ENCODE data around the gene DHRS3. TPM values are rescaled to one million over a fixed set of nuclear protein-coding genes. Genes with fewer than 3 reads are reported as not detected.

The DHRS3 gene
- total RNA-seq, 2 donors from 2014 or later: 9.2 to 9.8 TPM

- peaks cover 8% of the 10 kb centered on the region for H3K4me1 Mint-ChIP-seq
- no peak for TF ChIP-seq CTCF (conservative IDR thresholded peaks at IDR 0.05)
- no peak overlapping the region for H3K4me3 ChIP-seq (ENCODE audit: low read length)
- H3K9me3 Mint-ChIP-seq: no peaks in the 10 kb centered on the region
- H3K27me3 ChIP-seq (ENCODE audit: control insufficient read depth, insufficient read depth, low read length, poor library complexity, severe bottlenecking): peaks cover 21% of the 10 kb centered on the region
- no peak overlapping the region for H3K27ac ChIP-seq (ENCODE audit: low read depth, low read length)
- no peak for DNase-seq
- no peaks in the 10 kb centered on the region for H3K9me3 ChIP-seq (ENCODE audit: control insufficient read depth, low read length)
- no peak overlapping the region for H3K4me3 Mint-ChIP-seq
- WGBS, 2 experiments (ENCODE audit: insufficient coverage in 1 of 2, insufficient read length in 1 of 2): 90 to 92% methylated on average over 10 to 15 of the region's 15 CpGs
- H3K9ac ChIP-seq (ENCODE audit: extremely low read depth, low read length, poor library complexity, severe bottlenecking): no peak overlapping the region
- peaks cover 54% of the 10 kb centered on the region for H3K27me3 Mint-ChIP-seq (ENCODE audit: insufficient read depth)
- H3K27ac Mint-ChIP-seq: no peak overlapping the region
- H3K36me3 Mint-ChIP-seq (ENCODE audit: low read depth): no peaks in the 10 kb centered on the region
- H3K4me1 ChIP-seq (ENCODE audit: control insufficient read depth, insufficient read depth, low read length): no peaks in the 10 kb centered on the region
- H3K36me3 ChIP-seq (ENCODE audit: control insufficient read depth, insufficient read depth, low read length): no peaks in the 10 kb centered on the region
Observed at GRCh38 chr1:12621346-12622335, 3.6 kb upstream of the DHRS3 start.

- no peak overlapping the region for H3K4me3 Mint-ChIP-seq
- H3K27ac Mint-ChIP-seq: no peak overlapping the region
- H3K9me3 Mint-ChIP-seq: no peaks in the 10 kb centered on the region
- no peaks in the 10 kb centered on the region for H3K36me3 ChIP-seq (ENCODE audit: control insufficient read depth, insufficient read depth, low read length)
- H3K27me3 ChIP-seq (ENCODE audit: control insufficient read depth, insufficient read depth, low read length, poor library complexity, severe bottlenecking): peaks cover 21% of the 10 kb centered on the region
- TF ChIP-seq CTCF (conservative IDR thresholded peaks at IDR 0.05): no peak
- peaks cover 54% of the 10 kb centered on the region for H3K27me3 Mint-ChIP-seq (ENCODE audit: insufficient read depth)
- WGBS, 2 experiments (ENCODE audit: insufficient coverage in 1 of 2, insufficient read length in 1 of 2): 91 to 96% methylated on average over 4 to 8 of the region's 8 CpGs
- DNase-seq: no peak
- peaks cover 10% of the 10 kb centered on the region for H3K4me1 Mint-ChIP-seq
- H3K36me3 Mint-ChIP-seq (ENCODE audit: low read depth): no peaks in the 10 kb centered on the region
- H3K4me1 ChIP-seq (ENCODE audit: control insufficient read depth, insufficient read depth, low read length): no peaks in the 10 kb centered on the region
- H3K4me3 ChIP-seq (ENCODE audit: low read length): no peak overlapping the region
- no peak overlapping the region for H3K9ac ChIP-seq (ENCODE audit: extremely low read depth, low read length, poor library complexity, severe bottlenecking)
- H3K9me3 ChIP-seq (ENCODE audit: control insufficient read depth, low read length): no peaks in the 10 kb centered on the region
- H3K27ac ChIP-seq (ENCODE audit: low read depth, low read length): no peak overlapping the region
Observed at GRCh38 chr1:12620931-12621330, 2.9 kb upstream of the DHRS3 start.

- no peaks in the 10 kb centered on the region for H3K9me3 ChIP-seq (ENCODE audit: control insufficient read depth, low read length)
- DNase-seq: no peak
- Mint-ChIP-seq H3K27ac (no peak overlapping the region), H3K4me3 (no peak overlapping the region), H3K9me3 (no peaks in the 10 kb centered on the region), H3K27me3 (ENCODE audit: insufficient read depth) (peaks cover 57% of the 10 kb centered on the region), H3K4me1 (peaks cover 14% of the 10 kb centered on the region), H3K36me3 (ENCODE audit: low read depth) (no peaks in the 10 kb centered on the region)
- peaks cover 21% of the 10 kb centered on the region for H3K27me3 ChIP-seq (ENCODE audit: control insufficient read depth, insufficient read depth, low read length, poor library complexity, severe bottlenecking)
- no peak overlapping the region for H3K9ac ChIP-seq (ENCODE audit: extremely low read depth, low read length, poor library complexity, severe bottlenecking)
- no peak overlapping the region for H3K27ac ChIP-seq (ENCODE audit: low read depth, low read length)
- no peaks in the 10 kb centered on the region for H3K4me1 ChIP-seq (ENCODE audit: control insufficient read depth, insufficient read depth, low read length)
- 63 to 100% methylated on average over 2 to 4 of the region's 4 CpGs for WGBS, 2 experiments (ENCODE audit: insufficient coverage in 1 of 2, insufficient read length in 1 of 2)
- H3K36me3 ChIP-seq (ENCODE audit: control insufficient read depth, insufficient read depth, low read length): no peaks in the 10 kb centered on the region
- no peak overlapping the region for H3K4me3 ChIP-seq (ENCODE audit: low read length)
- TF ChIP-seq CTCF (conservative IDR thresholded peaks at IDR 0.05): no peak
Observed at GRCh38 chr1:12620488-12620865, 2.5 kb upstream of the DHRS3 start.

Measured in endodermal cell (in vitro differentiated cells).